GM12878 (cell line): ENCODE results near the gene MTCL3.

Source experiments
- ATAC-seq: fragments of 200-7000 bp; cut with Tn5 transposase; 3 replicates; pipeline ENCODE4 v1.9.1; 2020; ENCODE audit warnings: mild to moderate bottlenecking, moderate library complexity
- BruUV-seq: library from RNA; stranded (reverse); fragments of 400-500 nt; replicated peaks from 2 replicates; lab custom pipeline; 2021; lab: Mats Ljungman, UMichigan
- CTCF ChIA-PET: fragments of 300-600 bp; sonication (Branson Sonifier 250); formaldehyde crosslinking; extraction: SDS; loops from one replicate; lab custom pipeline; 2021; ENCODE audit warnings: inconsistent platforms; lab: Yijun Ruan, JAX
- POLR2A ChIA-PET: fragments of 350-600 bp; formaldehyde crosslinking; extraction: SDS; loops from one replicate; lab custom pipeline; 2021; ENCODE audit warnings: inconsistent platforms; lab: Charles Lee
- RAD21 ChIA-PET: fragments of 300-600 bp; sonication (Branson Sonifier 250); formaldehyde crosslinking; loops from one replicate; lab custom pipeline; 2023; ENCODE audit warnings: antibody characterized with exemption; ENCODE audit not compliant: unreplicated experiment; lab: Charles Lee
- SMC1A ChIA-PET: fragments of 300-600 bp; sonication (Branson Sonifier 250); formaldehyde crosslinking; loops from one replicate; lab custom pipeline; 2023; ENCODE audit not compliant: unreplicated experiment, uncharacterized antibody; lab: Charles Lee
- DNase-seq: peaks from one replicate; pipeline ENCODE4 v3.0.0-alpha.2; 2011; ENCODE audit warnings: low read depth, low spot score
- FAIRE-seq: peaks from 3 replicates; lab custom pipeline; 2011; peaks lifted over from hg19 to GRCh38; lab: Jason Lieb, UNC
- H2AFZ ChIP-seq: 2 replicates; pipeline ENCODE4 v1.6.0; 2011; ENCODE audit warnings: low read depth, low read length, control low read depth; ENCODE audit not compliant: control insufficient read depth
- H3K27ac ChIP-seq: 2 replicates; pipeline ENCODE4 v1.5.1; 2011; ENCODE audit warnings: control low read depth; ENCODE audit not compliant: control insufficient read depth, insufficient read depth
- H3K27me3 ChIP-seq, 2 experiments: replicated peaks in 1 of 2; 2 replicates each; pipeline versions ENCODE4 v1.6.0 to v1.6.1; 2011; ENCODE audit warnings: low read length in 1 of 2; ENCODE audit not compliant: control insufficient read depth in 2 of 2, insufficient read depth in 2 of 2
- H3K36me3 ChIP-seq, 2 experiments: 2 replicates each; pipeline ENCODE4 v1.5.1; 2011; ENCODE audit warnings: low read length in 1 of 2; ENCODE audit not compliant: control insufficient read depth in 2 of 2, insufficient read depth in 2 of 2
- H3K4me1 ChIP-seq: 2 replicates; pipeline ENCODE4 v1.6.1; 2011; ENCODE audit warnings: mild to moderate bottlenecking, low read length, moderate library complexity, mixed read lengths; ENCODE audit not compliant: control insufficient read depth, insufficient read depth
- H3K4me2 ChIP-seq: 2 replicates; pipeline ENCODE4 v1.6.0; 2011; ENCODE audit warnings: control low read depth; ENCODE audit not compliant: control insufficient read depth, insufficient read depth
- H3K4me3 ChIP-seq: fragments of 200-600 bp; sonication (generic); 2 replicates; pipeline ENCODE4 v1.5.1; 2016
- H3K79me2 ChIP-seq: 2 replicates; pipeline ENCODE4 v1.6.0; 2011; ENCODE audit warnings: low read length; ENCODE audit not compliant: control insufficient read depth, insufficient read depth
- H3K9ac ChIP-seq: 2 replicates; pipeline ENCODE4 v1.8.0; 2011; ENCODE audit warnings: low read length, control low read depth, mixed read lengths; ENCODE audit not compliant: control insufficient read depth, insufficient read depth
- H3K9me3 ChIP-seq: replicated peaks from 3 replicates; pipeline ENCODE4 v1.5.1; 2011; ENCODE audit warnings: mild to moderate bottlenecking, low read length; ENCODE audit not compliant: control insufficient read depth, insufficient read depth
- H4K20me1 ChIP-seq: 2 replicates; pipeline ENCODE4 v1.6.0; 2011; ENCODE audit not compliant: control insufficient read depth, insufficient read depth
- ASH2L ChIP-seq: fragments of 300-600, 200-600 bp; sonication (generic); IDR thresholded peaks from 2 replicates; pipeline ENCODE4 v1.6.1; 2017; ENCODE audit warnings: low read depth, mild to moderate bottlenecking, borderline replicate concordance
- BCL3 ChIP-seq: IDR thresholded peaks from 2 replicates; pipeline ENCODE4 v1.6.1; 2011; ENCODE audit warnings: borderline replicate concordance, low read depth, mild to moderate bottlenecking, moderate library complexity, low read length; ENCODE audit not compliant: insufficient read depth, poor library complexity, severe bottlenecking
- ELK1 ChIP-seq: IDR thresholded peaks from 2 replicates; pipeline ENCODE4 v1.6.1; 2012; ENCODE audit warnings: low read depth, low read length, improper control_type of control experiment
- GATAD2B ChIP-seq: fragments of 450-650 bp; conservative IDR thresholded peaks from 2 replicates; pipeline ENCODE4 v1.6.1; 2017; ENCODE audit warnings: low read depth, mild to moderate bottlenecking, moderate library complexity
- HDGF ChIP-seq: fragments of 450-650 bp; IDR thresholded peaks from 2 replicates; pipeline ENCODE4 v1.6.1; 2016; ENCODE audit warnings: antibody characterized with exemption
- JUND ChIP-seq: IDR thresholded peaks from 2 replicates; pipeline ENCODE4 v1.6.1; 2012; ENCODE audit warnings: low read depth, mild to moderate bottlenecking, low read length, improper control_type of control experiment, moderate library complexity
- MTA3 ChIP-seq: IDR thresholded peaks from 2 replicates; pipeline ENCODE4 v1.6.1; 2012; ENCODE audit warnings: low read length, inconsistent platforms, borderline replicate concordance
- NFXL1 ChIP-seq: fragments of 450-650 bp; IDR thresholded peaks from 2 replicates; pipeline ENCODE4 v1.6.1; 2017; ENCODE audit warnings: antibody characterized with exemption, mild to moderate bottlenecking, borderline replicate concordance
- PAX8 ChIP-seq: fragments of 450-650 bp; IDR thresholded peaks from 2 replicates; pipeline ENCODE4 v1.6.1; 2017; ENCODE audit warnings: mild to moderate bottlenecking, moderate library complexity
- PML ChIP-seq: IDR thresholded peaks from 2 replicates; pipeline ENCODE4 v1.6.1; 2012; ENCODE audit warnings: low read length, inconsistent platforms
- RAD21 ChIP-seq: IDR thresholded peaks from 2 replicates; pipeline ENCODE4 v1.6.1; 2011; ENCODE audit warnings: mild to moderate bottlenecking, low read depth, low read length, moderate library complexity; ENCODE audit not compliant: insufficient read depth
- SP1 ChIP-seq: IDR thresholded peaks from one replicate; pipeline ENCODE4 v1.6.1; 2011; ENCODE audit warnings: low read depth, low read length
- SUPT20H ChIP-seq: IDR thresholded peaks from 2 replicates; pipeline ENCODE4 v1.6.1; 2011; ENCODE audit warnings: low read depth, mild to moderate bottlenecking, low read length, moderate library complexity, borderline replicate concordance; ENCODE audit not compliant: control insufficient read depth
- ZZZ3 ChIP-seq: IDR thresholded peaks from 2 replicates; pipeline ENCODE4 v1.6.1; 2011; ENCODE audit warnings: low read depth; ENCODE audit not compliant: control insufficient read depth, insufficient read length
- WGBS: methylation state at CpG from one replicate; pipeline ENCODE4 v1.1.6; 2016; ENCODE audit warnings: low lambda C conversion rate; ENCODE audit not compliant: insufficient replicate concordance, insufficient coverage; ENCODE audit errors: missing lambda C conversion rate; 5-methylcytosine and 5-hydroxymethylcytosine counted together
- in situ Hi-C: fragments of 300-500 bp; cut with MboI; formaldehyde crosslinking; loops from 9 replicates; pipeline ENCODE4 v1.14.3; 2018; ENCODE audit warnings: mixed read lengths
- intact Hi-C: fragments of 100-400 bp; cut with micrococcal nuclease; formaldehyde crosslinking; loops from one replicate; pipeline ENCODE4 v1.14.2; 2022; ENCODE audit not compliant: unreplicated experiment

The MTCL3 gene

GRCh38 chr6:127459231-127459641 is 59.9 kb downstream of the MTCL3 start, which contains the start of gene KIAA0408:
KIAA0408 (minus strand) TSS chr6:127459389; CDS start chr6:127453981, 5,408 bp downstream.
- POLR2A ChIA-PET: no interaction called here
- ATAC-seq: peak; percentile 21; the same call in 1 of the 3 replicates
- H3K9ac ChIP-seq: no peak within 1 kb of the TSS
- H3K4me3 ChIP-seq: no peak within 1 kb of the TSS
- RAD21 ChIA-PET: interaction anchor here (1.1 to 2.0 kb wide), 2 partner anchors 79 to 155 kb away, joined by 3 to 6 read pairs; no protein-coding TSS in a partner anchor
- DNase-seq: no peak
- intact Hi-C loops (no loop called here), in situ Hi-C loops (no loop called here)
- CTCF ChIA-PET: interaction anchor here (0.6 to 1.8 kb wide), 7 partner anchors 10 to 1426 kb away, joined by 3 to 7 read pairs (median 3); no protein-coding TSS in a partner anchor
- H4K20me1 ChIP-seq: no peaks in the 10 kb centered on the region
- no peaks in the 10 kb centered on the region; a peak in 1 of 4 replicates for H3K27me3 ChIP-seq
- H2AFZ ChIP-seq: no peak within 1 kb of the TSS
- no peaks in the 10 kb centered on the region for H3K4me1 ChIP-seq
- H3K4me2 ChIP-seq: no peak within 1 kb of the TSS
- H3K36me3 ChIP-seq: no peaks in the 10 kb centered on the region
- TF ChIP-seq HDGF: no peak
- TF ChIP-seq ASH2L: no peak
- TF ChIP-seq PAX8: no peak
- TF ChIP-seq ZZZ3: no peak
- TF ChIP-seq MTA3: no peak
- no peak for TF ChIP-seq SP1
- TF ChIP-seq PML: no peak
- no peaks in the 10 kb centered on the region for H3K9me3 ChIP-seq
- FAIRE-seq: no peak
- H3K27ac ChIP-seq: no peak within 1 kb of the TSS
- WGBS: 16% methylated on average over 4 of the region's 4 CpGs
- H3K79me2 ChIP-seq: no peaks in the 10 kb centered on the region
- SMC1A ChIA-PET: interaction anchor here (1.1 to 2.3 kb wide), 5 partner anchors 11 to 118 kb away, joined by 3 to 9 read pairs (median 5); no protein-coding TSS in a partner anchor
- BruUV-seq: no TSS peak

GRCh38 chr6:127458817-127459216 is 60.3 kb downstream of the MTCL3 start:
- no peak for DNase-seq
- Histone ChIP-seq H3K4me2 (no peak overlapping the region), H3K36me3 (no peaks in the 10 kb centered on the region), H3K27ac (no peak overlapping the region), H3K27me3 (peaks cover 0 to 2% of the 10 kb centered on the region in 2 experiments; a peak in 2 of 4 replicates), H3K4me1 (no peaks in the 10 kb centered on the region), H3K9me3 (no peaks in the 10 kb centered on the region), H3K79me2 (no peaks in the 10 kb centered on the region), H3K9ac (no peak overlapping the region), H3K4me3 (no peak overlapping the region), H2AFZ (no peak overlapping the region), H4K20me1 (no peaks in the 10 kb centered on the region)
- FAIRE-seq: no peak
- 54% methylated on average over 4 of the region's 4 CpGs for WGBS
- ATAC-seq: no peak
- ChIA-PET CTCF (interaction anchor here (0.9 to 1.8 kb wide), 5 partner anchors 9 to 90 kb away, joined by 3 to 7 read pairs (median 4); no protein-coding TSS in a partner anchor), POLR2A (no interaction called here), RAD21 (interaction anchor here (1.1 to 2.0 kb wide), 2 partner anchors 80 to 155 kb away, joined by 3 to 6 read pairs; no protein-coding TSS in a partner anchor), SMC1A (interaction anchor here (1.1 to 2.3 kb wide), 5 partner anchors 11 to 117 kb away, joined by 3 to 9 read pairs (median 5); no protein-coding TSS in a partner anchor)
- in situ Hi-C loops: no loop called here
- BruUV-seq: no TSS peak
- intact Hi-C loops: no loop called here
- TF ChIP-seq NFXL1: no peak
- no peak for TF ChIP-seq BCL3
- TF ChIP-seq RAD21: no peak
- no peak for TF ChIP-seq SUPT20H
- no peak for TF ChIP-seq JUND
- TF ChIP-seq ELK1: no peak
- TF ChIP-seq GATAD2B: no peak
